ENCODE measurements around the gene TRPC6.

TRPC6 gene

DNA sequence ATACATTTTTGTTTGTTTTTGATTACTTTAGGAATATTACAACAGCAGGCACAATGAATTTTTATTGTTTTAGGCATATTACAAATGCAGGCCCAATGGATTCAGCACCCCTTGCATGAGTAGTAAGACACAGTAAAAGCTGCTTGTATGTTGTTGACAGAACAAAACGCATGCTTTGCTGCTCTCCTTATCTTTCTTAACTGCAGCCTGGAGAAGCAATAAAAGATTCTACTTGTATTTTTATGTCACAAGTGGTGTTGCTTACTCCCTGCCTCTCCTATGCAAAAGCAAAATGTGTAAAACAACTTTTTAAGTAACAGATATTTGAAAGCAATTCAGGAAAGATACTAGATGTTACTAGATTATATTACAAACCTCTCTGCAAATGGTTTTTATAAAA, 73.9 kb downstream of the TRPC6 start:
- no peak overlapping the region for H3K4me3 ChIP-seq (ENCODE audit: low read depth, low read length)
- TF ChIP-seq, protein P1, sequence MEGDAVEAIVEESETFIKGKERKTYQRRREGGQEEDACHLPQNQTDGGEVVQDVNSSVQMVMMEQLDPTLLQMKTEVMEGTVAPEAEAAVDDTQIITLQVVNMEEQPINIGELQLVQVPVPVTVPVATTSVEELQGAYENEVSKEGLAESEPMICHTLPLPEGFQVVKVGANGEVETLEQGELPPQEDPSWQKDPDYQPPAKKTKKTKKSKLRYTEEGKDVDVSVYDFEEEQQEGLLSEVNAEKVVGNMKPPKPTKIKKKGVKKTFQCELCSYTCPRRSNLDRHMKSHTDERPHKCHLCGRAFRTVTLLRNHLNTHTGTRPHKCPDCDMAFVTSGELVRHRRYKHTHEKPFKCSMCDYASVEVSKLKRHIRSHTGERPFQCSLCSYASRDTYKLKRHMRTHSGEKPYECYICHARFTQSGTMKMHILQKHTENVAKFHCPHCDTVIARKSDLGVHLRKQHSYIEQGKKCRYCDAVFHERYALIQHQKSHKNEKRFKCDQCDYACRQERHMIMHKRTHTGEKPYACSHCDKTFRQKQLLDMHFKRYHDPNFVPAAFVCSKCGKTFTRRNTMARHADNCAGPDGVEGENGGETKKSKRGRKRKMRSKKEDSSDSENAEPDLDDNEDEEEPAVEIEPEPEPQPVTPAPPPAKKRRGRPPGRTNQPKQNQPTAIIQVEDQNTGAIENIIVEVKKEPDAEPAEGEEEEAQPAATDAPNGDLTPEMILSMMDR (IDR thresholded peaks at IDR 0.05; ENCODE audit: low read depth, low read length, missing control alignments) = no peak
- DNase-seq (ENCODE audit: low read depth) = no peak

DNA sequence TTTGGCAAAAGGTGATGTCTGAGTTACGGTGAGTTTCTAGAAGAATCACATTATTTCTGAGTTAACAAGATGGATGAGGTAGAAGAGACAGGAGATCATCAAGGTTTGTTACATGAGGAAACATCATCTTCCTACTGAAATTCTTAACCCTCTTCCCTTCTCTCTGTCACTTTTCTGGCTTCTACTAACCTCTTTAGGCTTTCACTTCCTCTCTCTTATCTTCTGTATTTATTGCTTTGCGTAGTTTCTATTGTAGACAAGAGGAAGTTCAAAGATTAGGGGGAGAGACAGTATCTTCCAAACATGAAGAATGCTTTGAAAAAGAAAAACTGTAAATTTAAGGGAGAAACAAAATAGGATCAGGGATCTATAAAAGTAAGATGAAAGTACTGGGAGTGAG, 75.4 kb downstream of the TRPC6 start:
- TF ChIP-seq, protein P1 (IDR thresholded peaks at IDR 0.05; ENCODE audit: low read depth, low read length, missing control alignments) = no peak
- no peak overlapping the region for H3K4me3 ChIP-seq (ENCODE audit: low read depth, low read length)
- DNase-seq (ENCODE audit: low read depth) = no peak

DNA sequence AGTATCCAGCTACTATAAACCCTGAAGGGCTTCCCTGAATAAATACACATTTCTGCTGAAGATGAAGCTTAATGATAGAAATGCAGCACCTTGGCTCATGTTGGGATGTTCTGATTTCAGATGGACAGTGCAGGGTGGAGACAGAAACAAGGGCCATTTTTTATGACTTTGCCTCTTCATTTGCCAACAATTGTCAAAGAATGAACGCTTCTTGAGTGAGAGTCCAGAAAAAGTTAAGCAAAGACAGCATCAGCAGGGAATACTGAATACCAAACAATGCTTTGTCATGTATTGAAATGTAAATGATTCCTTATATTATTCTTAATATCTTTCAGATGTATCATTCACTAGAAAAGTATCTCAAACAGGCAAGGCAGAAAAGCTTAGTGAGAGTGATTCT, 84.9 kb downstream of the TRPC6 start:
- DNase-seq (ENCODE audit: low read depth) = no peak
- TF ChIP-seq, protein P1 (IDR thresholded peaks at IDR 0.05; ENCODE audit: low read depth, low read length, missing control alignments) = no peak
- no peak overlapping the region for H3K4me3 ChIP-seq (ENCODE audit: low read depth, low read length)

DNA sequence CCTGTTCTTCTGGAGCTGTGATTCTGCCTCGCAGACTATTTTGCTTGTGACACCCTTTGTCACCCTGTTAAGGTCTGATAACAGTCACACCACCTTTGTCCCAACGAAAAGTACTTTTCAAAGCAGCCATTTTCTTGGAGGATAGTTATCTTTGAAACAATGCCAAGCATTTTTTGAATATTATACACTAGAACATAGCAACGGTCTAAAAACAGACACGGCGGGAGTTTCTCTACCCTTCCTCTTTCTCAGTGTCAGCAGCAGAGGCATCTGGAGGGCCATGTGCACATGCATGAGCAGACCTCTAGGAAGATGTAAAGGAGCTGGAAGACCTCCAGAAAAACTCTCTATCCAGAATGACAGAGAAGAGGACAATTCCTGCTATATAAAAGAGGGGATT, 86.5 kb downstream of the TRPC6 start:
- no peak for DNase-seq (ENCODE audit: low read depth)
- TF ChIP-seq, protein P1 (IDR thresholded peaks at IDR 0.05; ENCODE audit: low read depth, low read length, missing control alignments) = no peak
- no peak overlapping the region for H3K4me3 ChIP-seq (ENCODE audit: low read depth, low read length)

DNA sequence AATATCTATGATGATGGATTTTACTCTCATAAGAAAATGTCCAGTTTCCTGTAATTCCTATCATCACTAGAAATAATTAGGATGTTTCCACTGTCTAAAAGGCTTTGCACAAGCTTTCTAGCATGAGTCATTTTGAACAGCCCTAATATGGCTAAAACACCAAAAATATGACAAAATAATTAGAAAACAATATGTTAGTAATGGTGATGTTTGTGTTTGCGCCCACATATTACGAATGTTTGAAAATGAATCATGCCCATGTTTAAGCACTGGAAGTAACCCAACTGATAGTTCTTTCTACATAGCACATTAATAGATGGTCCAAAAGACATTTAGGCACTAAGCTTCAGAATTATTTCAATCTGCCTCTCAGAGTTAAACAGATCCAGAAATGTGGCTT, 96.0 kb downstream of the TRPC6 start:
- no peak overlapping the region for H3K4me3 ChIP-seq (ENCODE audit: low read depth, low read length)
- no peak for DNase-seq (ENCODE audit: low read depth)
- TF ChIP-seq, protein P1 (IDR thresholded peaks at IDR 0.05; ENCODE audit: low read depth, low read length, missing control alignments) = no peak

DNA sequence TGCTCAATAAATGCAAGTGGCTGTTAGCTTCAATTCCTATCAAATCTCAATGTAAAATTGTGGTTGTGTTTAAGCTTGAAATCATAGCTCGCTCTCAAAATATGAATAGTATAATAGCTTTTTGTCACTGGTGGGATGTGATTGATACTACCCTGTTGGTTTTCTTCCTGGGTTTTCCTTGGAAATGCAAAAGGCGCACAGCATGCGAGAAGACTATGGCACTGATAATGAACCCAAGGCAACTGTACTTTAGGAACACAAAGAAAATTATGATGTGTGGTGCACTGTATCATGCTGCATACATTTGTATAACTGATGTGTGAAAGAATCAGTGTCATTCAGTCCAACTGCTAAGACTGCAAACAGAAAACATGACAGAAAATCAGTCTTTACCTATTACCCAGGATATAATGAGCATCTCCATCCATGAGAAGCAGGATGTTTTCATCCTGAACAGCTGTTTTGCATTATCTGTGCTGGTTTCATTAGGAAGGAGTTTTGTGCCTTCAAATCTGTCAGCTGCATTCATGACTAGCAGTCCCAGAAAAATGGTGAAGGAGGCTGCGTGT, 101.2 kb downstream of the TRPC6 start:
- TF ChIP-seq, protein P1 (IDR thresholded peaks at IDR 0.05; ENCODE audit: low read depth, low read length, missing control alignments) = no peak

DNA sequence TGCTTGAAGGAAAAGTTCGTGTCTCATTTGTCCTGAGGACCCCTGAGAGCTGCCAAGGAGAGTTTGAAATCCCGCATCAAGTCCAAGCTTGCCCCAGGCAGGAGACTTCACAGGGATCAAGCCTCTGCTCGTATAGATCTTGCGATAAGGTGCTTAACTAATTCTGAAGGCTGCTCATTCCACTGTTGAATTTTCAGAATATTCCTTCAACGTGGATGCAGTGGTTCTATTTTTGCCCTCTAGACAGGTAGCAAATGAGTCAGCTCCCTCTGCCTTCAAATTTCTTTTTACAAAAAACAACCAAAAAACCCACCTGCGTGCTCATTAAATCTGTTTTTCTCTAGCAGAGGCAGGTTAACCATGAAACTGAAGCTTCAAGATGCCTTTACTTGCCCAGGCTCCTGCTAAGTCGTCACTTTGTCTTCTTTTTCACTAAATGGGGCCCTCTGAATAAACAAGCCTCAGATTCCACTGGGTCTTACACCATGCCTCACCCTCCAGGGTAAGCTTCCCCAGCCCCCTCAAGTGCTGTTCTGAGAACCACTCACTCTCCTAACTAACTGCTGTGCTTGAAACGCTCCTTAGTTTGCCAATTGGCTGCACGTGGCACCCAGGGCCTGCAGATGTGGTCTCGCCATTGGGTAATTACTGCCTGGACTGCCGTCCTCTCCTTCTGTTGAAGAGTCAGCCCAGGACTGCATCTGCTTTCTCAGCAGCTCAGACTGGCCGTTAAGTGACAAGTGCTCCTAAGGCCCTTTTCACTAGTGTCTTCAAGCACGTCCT, 105.0 kb downstream of the TRPC6 start:
- DNase-seq (ENCODE audit: low read depth) = no peak
- no peak overlapping the region for H3K4me3 ChIP-seq (ENCODE audit: low read depth, low read length)
- TF ChIP-seq, protein P1 (IDR thresholded peaks at IDR 0.05; ENCODE audit: low read depth, low read length, missing control alignments) = no peak

More for the DNA sequence above, 101.2 kb downstream of the TRPC6 start:
- H3K4me3 ChIP-seq (ENCODE audit: low read depth, low read length) = no peak overlapping the region
- DNase-seq (ENCODE audit: low read depth) = no peak

Measured in GM12864 (cell line).